OCI-LY1 (cell line): ENCODE results near the gene MAPK8.

Experiments
- H2AFZ ChIP-seq: fragments of 200-600 bp; sonication (generic), shearing (Covaris generic); 2 replicates; pipeline ENCODE4 v1.6.0; 2014; ENCODE audit warnings: antibody characterized with exemption, mild to moderate bottlenecking, low read length
- H3F3A ChIP-seq: fragments of 200-600 bp; sonication (generic), shearing (Covaris generic); 2 replicates; pipeline ENCODE4 v1.6.0; 2014; ENCODE audit warnings: mild to moderate bottlenecking, antibody characterized with exemption, low read length, moderate library complexity; ENCODE audit not compliant: insufficient read depth
- H3K27ac ChIP-seq: fragments of 200-600 bp; sonication (generic); 2 replicates; pipeline ENCODE4 v1.5.1; 2014; ENCODE audit warnings: low read length, mixed run types, mild to moderate bottlenecking, low read depth; ENCODE audit not compliant: poor library complexity, severe bottlenecking
- H3K27me3 ChIP-seq: fragments of 200-600 bp; sonication (generic); 2 replicates; pipeline ENCODE4 v1.6.0; 2014; ENCODE audit warnings: antibody characterized with exemption, mild to moderate bottlenecking, low read length, moderate library complexity; ENCODE audit not compliant: insufficient read depth
- H3K36me3 ChIP-seq: fragments of 200-600 bp; sonication (generic); 2 replicates; pipeline ENCODE4 v1.6.1; 2014; ENCODE audit warnings: mild to moderate bottlenecking, antibody characterized with exemption, low read length, moderate library complexity, mixed read lengths; ENCODE audit not compliant: insufficient read depth
- H3K4me1 ChIP-seq: fragments of 200-600 bp; sonication (generic); 2 replicates; pipeline ENCODE4 v1.5.1; 2014; ENCODE audit warnings: mild to moderate bottlenecking, low read length, moderate library complexity; ENCODE audit not compliant: insufficient read depth, severe bottlenecking
- H3K4me2 ChIP-seq: fragments of 200-600 bp; sonication (generic), shearing (Covaris generic); 2 replicates; pipeline ENCODE4 v1.6.1; 2014; ENCODE audit warnings: low read length
- H3K4me3 ChIP-seq: fragments of 200-600 bp; sonication (generic); 2 replicates; pipeline ENCODE4 v1.5.1; 2014; ENCODE audit warnings: low read length, low read depth, mild to moderate bottlenecking, mixed read lengths; ENCODE audit not compliant: poor library complexity, severe bottlenecking
- H3K79me2 ChIP-seq: fragments of 200-600 bp; shearing (Covaris generic); 2 replicates; pipeline ENCODE4 v1.6.1; 2016; ENCODE audit warnings: mixed run types, low read length, mixed read lengths; ENCODE audit not compliant: insufficient read depth
- H3K9ac ChIP-seq: fragments of 200-600 bp; sonication (generic), shearing (Covaris generic); 2 replicates; pipeline ENCODE4 v1.6.1; 2014; ENCODE audit warnings: mild to moderate bottlenecking, low read length, mixed read lengths
- H3K9me2 ChIP-seq: fragments of 200-600 bp; sonication (generic), shearing (Covaris generic); 2 replicates; pipeline ENCODE4 v1.6.1; 2014; ENCODE audit warnings: low read depth, mild to moderate bottlenecking, low read length, mixed read lengths
- H3K9me3 ChIP-seq: fragments of 200-600 bp; shearing (Covaris generic); 2 replicates; pipeline ENCODE4 v1.6.1; 2014; ENCODE audit warnings: low read length, mixed read lengths
- H4K20me1 ChIP-seq: fragments of 200-600 bp; sonication (generic), shearing (Covaris generic); 2 replicates; pipeline ENCODE4 v1.6.0; 2016; ENCODE audit warnings: mild to moderate bottlenecking, low read length; ENCODE audit not compliant: insufficient read depth
- EZH2 ChIP-seq: fragments of 200-600 bp; sonication (generic), shearing (Covaris generic); IDR thresholded peaks from 2 replicates; pipeline ENCODE4 v1.8.0; 2017; ENCODE audit warnings: borderline replicate concordance, mixed run types, mild to moderate bottlenecking, antibody characterized with exemption, low read length, moderate library complexity, mixed read lengths
- TF ChIP-seq, protein P1 (sequence below): fragments of 200-600 bp; sonication (generic), shearing (Covaris generic); IDR thresholded peaks from 2 replicates; pipeline ENCODE4 v1.5.1; 2017; ENCODE audit warnings: mild to moderate bottlenecking, antibody characterized with exemption, low read length, moderate library complexity, mixed read lengths

The MAPK8 gene

GRCh38 chr10:48400850-48401220 is 94.4 kb downstream of the MAPK8 start:
- Histone ChIP-seq H3F3A (no peaks in the 10 kb centered on the region), H3K9me3 (no peaks in the 10 kb centered on the region), H3K27ac (no peak overlapping the region), H3K9ac (no peak overlapping the region), H3K27me3 (no peaks in the 10 kb centered on the region), H3K36me3 (no peaks in the 10 kb centered on the region), H3K79me2 (no peaks in the 10 kb centered on the region), H2AFZ (no peak overlapping the region), H3K4me2 (no peak overlapping the region), H4K20me1 (no peaks in the 10 kb centered on the region), H3K4me3 (no peak overlapping the region), H3K9me2 (no peaks in the 10 kb centered on the region), H3K4me1 (no peaks in the 10 kb centered on the region)
- TF ChIP-seq, protein P1, sequence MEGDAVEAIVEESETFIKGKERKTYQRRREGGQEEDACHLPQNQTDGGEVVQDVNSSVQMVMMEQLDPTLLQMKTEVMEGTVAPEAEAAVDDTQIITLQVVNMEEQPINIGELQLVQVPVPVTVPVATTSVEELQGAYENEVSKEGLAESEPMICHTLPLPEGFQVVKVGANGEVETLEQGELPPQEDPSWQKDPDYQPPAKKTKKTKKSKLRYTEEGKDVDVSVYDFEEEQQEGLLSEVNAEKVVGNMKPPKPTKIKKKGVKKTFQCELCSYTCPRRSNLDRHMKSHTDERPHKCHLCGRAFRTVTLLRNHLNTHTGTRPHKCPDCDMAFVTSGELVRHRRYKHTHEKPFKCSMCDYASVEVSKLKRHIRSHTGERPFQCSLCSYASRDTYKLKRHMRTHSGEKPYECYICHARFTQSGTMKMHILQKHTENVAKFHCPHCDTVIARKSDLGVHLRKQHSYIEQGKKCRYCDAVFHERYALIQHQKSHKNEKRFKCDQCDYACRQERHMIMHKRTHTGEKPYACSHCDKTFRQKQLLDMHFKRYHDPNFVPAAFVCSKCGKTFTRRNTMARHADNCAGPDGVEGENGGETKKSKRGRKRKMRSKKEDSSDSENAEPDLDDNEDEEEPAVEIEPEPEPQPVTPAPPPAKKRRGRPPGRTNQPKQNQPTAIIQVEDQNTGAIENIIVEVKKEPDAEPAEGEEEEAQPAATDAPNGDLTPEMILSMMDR = no peak
- TF ChIP-seq EZH2 = no peak

GRCh38 chr10:48404646-48405045 is 98.2 kb downstream of the MAPK8 start:
- Histone ChIP-seq H3K4me1 (no peaks in the 10 kb centered on the region), H3K27ac (no peak overlapping the region), H3K9me3 (no peaks in the 10 kb centered on the region), H3K79me2 (no peaks in the 10 kb centered on the region), H3K9ac (no peak overlapping the region), H2AFZ (no peak overlapping the region), H4K20me1 (no peaks in the 10 kb centered on the region), H3K27me3 (no peaks in the 10 kb centered on the region), H3K36me3 (no peaks in the 10 kb centered on the region), H3K4me2 (no peak overlapping the region), H3K4me3 (no peak overlapping the region), H3K9me2 (no peaks in the 10 kb centered on the region), H3F3A (no peaks in the 10 kb centered on the region)
- TF ChIP-seq EZH2 = no peak
- TF ChIP-seq, protein P1 = no peak

- Histone ChIP-seq H3K27me3 (no peaks in the 10 kb centered on the region), H3K9ac (no peak overlapping the region), H3F3A (no peaks in the 10 kb centered on the region), H3K4me2 (no peak overlapping the region), H4K20me1 (no peaks in the 10 kb centered on the region), H3K79me2 (no peaks in the 10 kb centered on the region), H3K27ac (no peak overlapping the region), H2AFZ (no peak overlapping the region), H3K36me3 (no peaks in the 10 kb centered on the region; the same call in 1 of the 2 replicates), H3K9me3 (no peaks in the 10 kb centered on the region), H3K9me2 (no peaks in the 10 kb centered on the region), H3K4me3 (no peak overlapping the region), H3K4me1 (no peaks in the 10 kb centered on the region)
- no peak for TF ChIP-seq EZH2
- TF ChIP-seq, protein P1 = no peak
These were observed 99.7 kb downstream of the MAPK8 start for GRCh38 chr10:48406204-48406603.
